GM21717 (cell line): ENCODE data around the gene LIN7B.
"Not testable (repeated sequence)": the region's sequence is repeated elsewhere in the genome, so short reads cannot be mapped to it uniquely, and the experiment has no call there.

Source experiments
- ATAC-seq: cut with Tn5 transposase; IDR thresholded peaks from one replicate; pipeline ENCODE4 v1.9.1; 2021; ENCODE audit warnings: mild to moderate bottlenecking, moderate library complexity; ENCODE audit not compliant: unreplicated experiment

The LIN7B gene, protein sequence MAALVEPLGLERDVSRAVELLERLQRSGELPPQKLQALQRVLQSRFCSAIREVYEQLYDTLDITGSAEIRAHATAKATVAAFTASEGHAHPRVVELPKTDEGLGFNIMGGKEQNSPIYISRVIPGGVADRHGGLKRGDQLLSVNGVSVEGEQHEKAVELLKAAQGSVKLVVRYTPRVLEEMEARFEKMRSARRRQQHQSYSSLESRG

DNA sequence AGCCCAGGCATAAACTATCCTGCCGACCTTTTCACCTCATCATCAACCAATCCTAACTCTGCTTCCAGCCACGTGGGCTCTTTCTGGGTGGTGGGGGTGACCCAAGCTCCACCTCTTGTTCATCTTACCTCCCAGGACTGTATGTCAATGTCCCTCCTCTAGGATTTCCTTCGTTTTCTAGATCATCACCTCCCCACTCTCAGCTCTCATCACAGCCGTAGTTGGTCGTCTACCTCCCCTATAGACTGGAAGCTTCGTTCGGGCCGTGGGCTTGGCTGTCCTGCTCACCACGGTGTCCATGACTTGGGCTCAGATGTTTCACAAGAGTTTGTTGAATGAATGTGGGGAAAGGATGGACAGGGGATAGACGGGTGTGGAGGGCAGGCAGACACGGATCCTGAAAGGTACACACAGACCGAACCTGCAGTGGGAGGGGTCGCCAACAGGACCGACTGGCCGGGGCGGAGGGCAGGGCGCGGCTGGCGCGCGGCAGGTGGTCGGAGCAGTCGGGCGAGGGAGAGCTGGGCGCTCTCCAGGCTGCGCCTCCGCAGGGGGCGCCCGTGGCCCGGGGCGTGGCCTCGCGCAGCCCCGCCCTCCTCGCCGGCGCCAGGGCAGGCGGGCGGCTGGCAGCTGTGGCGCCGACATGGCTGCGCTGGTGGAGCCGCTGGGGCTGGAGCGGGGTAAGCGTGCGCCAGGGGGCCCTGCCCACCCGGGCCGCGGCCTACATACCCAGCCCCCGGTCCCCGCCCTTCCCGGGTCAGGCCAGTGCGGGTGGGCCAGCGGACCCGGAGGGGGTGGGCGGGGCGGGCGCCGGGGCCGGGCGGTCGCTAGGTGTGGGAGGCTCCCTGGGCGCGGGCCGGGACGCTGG is at the start of gene LIN7B:
Gene LIN7B, plus strand, starts transcription at position 609 of the 868 bp plus-strand sequence. Its CDS starts 35 bp downstream, at position 644.
- no peak for ATAC-seq

DNA sequence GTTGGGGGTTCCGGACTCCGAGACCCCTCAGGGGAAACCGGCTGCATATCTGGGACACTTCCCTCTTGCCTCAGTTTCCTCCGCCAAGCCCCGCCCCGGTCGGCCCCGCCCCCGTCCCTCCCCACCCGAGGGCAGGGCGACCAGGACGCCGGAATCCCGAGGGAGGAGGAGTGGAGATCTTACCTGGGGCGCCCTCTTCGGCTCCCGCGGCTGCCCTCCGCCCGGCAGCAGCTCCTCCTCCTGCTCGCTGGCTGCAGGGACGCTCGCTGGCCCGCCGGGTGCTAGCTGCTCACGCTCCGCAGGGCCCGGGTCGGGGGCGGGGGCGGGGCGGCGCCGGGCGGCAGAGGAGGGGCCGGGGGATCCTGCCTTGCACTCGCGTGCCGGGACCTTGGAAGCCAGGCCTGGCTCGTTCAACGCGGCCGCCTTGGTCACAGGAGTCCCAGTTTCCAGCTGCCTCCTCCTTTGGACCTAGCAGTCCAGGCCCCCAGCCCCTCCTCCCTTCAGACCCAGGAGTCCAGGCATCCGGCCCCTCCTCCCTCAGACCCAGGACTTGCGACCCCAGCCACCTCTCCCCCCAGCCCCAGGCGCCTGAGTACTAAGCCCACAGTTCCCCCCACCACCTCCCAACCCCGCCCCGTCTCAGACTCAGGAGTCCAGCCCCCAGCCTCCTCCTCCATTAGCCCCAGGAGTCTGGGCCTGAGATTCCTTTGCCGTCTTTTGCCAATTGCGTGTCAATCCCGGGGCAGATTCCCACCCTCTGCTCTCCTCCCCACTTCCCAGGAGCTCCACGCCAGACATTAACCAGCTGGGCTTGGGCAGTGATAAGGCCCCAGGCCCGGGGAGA is 49.2 kb upstream of the LIN7B start, which contains the start of gene NTF4:
Gene NTF4, minus strand, starts transcription at position 51 of the 844 bp plus-strand sequence. CDS start 2,821 bp downstream, outside the sequence.
- no peak for ATAC-seq

DNA sequence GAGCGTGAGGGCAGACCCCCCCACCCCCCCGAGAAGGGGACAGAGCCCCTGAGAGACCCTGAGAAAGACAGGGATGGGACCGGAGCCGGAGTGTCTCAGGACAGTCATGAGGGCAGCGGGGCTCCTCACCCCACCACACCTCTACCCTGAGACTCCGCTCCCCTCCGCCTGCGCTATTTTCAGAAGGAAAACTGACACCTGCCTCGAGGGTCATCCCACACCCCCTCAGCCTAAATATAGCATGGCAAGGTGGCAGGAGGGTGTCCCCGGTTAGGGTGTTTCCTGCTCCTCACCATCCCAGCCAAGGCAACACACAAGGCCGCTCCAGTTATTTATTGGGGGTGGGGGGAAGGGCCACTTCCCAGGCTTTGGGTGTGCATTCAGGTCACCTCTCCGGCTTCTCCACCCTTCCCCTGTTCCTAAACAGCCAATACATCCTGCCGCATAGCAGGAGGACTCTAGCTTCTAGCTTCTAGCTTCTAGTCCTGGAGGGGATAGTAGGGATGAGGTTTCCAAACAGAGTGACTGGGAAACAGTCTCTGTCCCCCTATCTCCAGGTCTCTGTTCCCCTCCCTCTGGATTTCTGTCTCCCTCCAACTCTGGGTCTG is 48.2 kb upstream of the LIN7B start:
- no peak for ATAC-seq

DNA sequence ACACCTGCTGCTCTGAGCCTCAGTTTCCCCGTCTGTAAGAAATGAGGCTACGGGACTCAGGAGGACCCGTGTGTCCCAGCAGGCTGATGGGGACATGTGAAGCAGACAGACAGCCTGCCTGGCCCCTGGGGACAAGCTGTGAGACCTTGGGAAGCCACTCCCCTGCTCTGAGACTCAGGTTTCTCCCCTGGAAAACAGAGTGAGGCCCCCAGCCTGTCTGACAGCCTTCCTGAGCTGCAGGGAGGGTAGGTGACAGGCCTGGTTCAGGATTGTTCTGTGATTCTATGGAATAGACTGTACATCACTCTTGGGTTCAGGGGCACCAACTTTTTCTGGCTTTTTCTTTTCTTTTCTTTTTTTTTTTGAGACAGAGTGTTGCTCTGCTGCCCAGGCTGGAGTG is 46.6 kb upstream of the LIN7B start:
- no peak for ATAC-seq

DNA sequence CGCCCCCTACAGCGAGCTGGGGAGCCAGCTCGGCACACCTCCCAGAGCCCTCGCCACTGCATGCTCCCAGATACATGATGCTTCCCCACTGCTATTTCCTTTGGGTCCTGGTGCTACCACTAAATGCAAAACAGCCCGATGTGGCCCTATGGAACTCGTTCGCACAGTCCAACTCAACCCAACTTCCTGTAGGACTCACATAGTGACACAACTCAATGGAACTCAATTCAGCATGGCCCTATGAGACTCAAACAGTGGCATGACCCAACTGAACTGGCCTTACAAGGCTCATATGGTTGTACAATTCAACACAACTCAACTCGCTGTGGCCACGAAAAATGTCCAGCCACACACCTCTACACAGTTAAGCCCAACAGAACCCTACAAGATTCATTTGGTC is 45.1 kb upstream of the LIN7B start:
- no peak for ATAC-seq

DNA sequence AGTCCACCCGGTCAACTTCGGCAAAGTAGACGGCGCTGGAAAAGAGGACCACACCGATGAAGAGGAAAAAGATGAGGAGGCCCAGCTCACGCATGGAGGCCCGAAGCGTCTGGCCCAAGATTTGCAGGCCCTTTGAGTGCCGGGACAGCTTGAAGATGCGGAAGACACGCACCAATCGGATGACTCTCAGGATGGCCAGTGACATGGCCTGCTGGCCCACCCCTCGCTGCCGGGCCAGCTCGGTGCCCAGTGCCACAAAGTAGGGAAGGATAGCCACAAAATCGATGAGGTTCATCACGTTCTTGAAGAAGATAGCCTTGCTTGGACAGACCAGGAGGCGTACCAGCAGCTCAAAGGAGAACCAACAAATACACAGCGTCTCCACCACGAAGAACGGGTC is 43.8 kb upstream of the LIN7B start:
- no peak for ATAC-seq

DNA sequence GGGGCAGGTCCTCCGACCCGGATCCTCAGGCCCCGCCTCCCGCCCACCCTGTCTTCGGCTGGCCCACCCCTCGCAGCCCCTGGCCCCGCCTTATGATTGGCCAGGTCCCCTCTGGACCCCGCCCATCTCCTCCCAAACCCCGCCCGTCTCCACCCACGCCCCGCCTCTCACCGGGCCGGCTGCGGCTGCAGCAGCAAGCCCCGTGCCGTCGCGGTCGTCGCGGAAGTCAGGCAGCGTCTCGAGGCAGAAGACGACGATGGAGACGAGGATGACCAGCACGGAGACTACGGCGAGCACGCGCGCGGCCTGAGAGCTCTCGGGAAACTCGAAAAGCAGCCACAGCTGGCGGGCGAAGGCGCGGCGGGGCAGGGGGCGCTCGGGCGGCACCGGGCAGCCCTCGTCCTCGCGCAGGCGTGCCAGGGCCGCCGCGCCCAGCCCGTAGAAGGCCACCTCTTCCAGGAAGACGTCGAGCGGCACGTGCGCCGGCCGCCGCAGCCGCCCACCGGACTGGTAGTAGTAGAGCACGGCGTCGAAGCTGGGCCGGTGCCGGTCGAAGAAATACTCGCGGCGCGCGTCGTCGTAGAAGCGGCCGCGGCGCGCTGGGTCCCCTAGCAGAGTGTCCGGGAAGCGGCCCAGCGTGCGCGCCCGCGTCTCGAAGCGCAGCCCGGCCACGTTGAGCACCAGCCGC is 42.2 kb upstream of the LIN7B start:
- no peak for ATAC-seq

DNA sequence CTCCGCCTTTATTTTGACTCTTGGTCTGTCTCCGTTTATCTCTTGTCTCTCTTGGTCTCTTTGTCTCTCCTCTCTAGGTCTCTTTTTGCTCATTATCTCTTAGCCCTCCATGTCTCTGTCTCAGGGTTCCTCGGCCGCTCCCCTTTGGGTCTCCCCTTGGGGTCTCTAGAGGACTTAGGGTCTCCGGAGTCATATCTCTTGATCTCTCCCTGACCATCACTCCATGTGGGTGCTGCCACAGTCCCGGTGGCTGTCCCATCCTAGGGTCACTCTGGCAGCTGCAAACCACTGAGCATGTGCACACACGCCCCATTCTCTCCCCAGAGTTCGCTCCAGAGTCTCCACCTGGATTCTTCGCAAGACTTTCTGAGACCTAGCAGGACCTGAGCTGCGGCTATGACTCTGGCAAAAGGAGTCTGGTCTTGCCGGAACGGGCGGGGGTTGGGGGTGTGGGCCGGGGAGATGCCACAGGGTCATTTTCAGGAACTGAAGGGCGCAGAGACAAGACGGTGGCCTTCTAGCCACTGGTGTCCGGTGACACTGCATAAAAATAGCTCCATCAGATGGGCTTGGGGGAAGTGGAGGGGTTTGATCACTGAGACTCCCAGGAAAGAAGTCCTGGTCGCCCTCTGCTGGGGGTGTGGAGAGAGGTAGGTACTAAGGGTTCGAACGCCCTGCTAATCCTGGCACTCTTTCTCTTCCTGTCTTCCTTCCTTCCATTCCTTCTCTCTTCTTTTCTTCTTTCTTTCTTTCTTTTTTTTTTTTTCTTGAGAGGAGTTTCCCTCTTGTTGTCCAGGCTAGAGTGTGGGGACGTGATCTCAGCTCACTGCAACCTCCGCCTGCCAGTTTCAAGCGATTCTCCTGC is 40.4 kb upstream of the LIN7B start:
- no peak for ATAC-seq

DNA sequence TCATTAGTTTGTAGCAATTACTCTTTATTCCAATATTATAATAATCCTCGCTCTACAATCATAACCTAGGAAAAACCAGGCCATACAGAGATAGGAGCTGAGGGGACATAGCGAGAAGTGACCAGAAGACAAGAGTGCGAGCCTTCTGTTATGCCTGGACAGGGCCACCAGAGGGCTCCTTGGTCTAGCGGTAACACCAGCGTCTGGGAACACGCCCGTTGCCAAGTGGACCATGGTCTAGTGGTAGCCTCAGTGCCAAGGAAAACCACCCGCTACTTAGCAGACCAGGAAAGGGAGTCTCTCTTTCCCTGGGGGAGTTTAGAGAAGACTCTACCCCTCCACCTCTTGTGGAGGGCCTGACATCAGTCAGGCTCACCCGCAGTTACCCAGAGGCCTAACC is 39.3 kb upstream of the LIN7B start:
- ATAC-seq, result not testable (repeated sequence)

DNA sequence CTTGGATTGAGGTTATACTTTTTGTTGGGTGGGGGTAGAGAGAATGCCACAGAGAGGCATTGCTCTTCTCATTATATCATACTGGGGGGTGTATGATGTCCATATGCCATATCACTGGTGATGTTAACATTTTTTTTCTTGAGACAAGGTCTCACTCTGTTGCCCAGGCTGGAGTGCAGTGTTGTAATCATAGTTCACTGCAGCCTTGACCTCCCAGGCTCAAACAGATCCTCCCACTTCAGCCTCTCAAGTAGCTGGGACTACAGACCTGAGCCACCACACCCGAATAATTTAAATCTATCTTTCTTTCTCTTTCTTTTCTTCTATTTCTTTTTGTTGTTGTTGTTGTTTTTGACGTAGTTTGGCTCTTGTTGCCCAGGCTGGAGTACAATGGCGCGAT is 33.8 kb upstream of the LIN7B start:
- ATAC-seq, result no peak

DNA sequence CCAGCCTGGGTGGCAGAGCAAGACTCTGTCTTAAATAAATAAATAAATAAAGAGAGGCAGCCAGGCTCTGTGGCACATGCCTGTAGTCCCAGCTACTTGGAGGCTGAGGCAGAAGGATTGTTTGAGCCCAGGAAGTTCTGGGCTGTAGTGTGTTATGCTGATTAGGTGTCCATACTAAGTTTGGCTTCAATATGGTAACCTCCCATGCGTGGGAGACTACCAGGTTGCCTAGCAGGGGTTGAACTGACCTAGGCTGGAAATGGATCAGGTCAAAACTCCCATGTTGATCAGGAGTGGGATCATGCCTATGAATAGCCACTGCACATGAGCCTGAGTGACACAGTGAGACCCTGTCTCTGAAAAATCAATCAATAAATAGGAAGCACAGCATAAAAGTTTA is 32.9 kb upstream of the LIN7B start:
- ATAC-seq, result no peak

DNA sequence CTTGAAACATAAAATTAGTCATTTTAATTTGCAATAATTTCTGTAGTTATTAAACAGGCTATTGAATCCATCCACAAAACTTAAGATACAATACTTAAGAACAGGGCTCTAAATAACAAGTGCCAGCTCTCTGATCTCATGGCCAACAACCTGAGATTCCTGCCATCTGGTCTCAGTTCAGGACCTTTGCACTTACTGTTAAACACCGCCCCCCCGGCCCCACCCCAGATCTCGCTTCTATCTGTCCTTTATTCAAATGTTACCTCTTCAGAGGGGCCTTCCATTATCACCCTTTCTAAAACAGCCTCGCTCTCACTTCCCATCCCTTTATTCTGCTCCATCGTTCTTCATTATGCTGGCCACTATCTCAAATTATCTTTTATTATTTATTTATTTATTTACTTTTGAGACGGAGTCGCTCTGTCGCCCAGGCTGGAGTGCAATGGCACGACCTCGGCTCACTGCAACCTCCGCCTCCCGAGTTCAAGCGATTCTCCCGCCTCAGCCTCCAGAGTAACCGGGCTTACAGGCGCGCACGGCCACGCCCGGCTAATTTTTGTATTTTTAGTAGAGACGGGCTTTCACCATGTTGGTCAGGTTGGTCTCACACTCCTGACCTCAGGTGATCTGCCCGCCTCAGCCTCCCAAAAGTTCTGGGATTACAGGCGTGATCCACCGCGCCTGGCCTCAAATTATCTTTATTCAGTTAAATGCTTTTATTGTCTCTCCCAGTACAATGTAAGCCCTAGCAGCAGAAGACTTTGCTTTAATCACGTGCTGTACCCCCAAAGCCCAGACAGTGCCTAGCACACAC is 29.8 kb upstream of the LIN7B start:
- no peak for ATAC-seq

DNA sequence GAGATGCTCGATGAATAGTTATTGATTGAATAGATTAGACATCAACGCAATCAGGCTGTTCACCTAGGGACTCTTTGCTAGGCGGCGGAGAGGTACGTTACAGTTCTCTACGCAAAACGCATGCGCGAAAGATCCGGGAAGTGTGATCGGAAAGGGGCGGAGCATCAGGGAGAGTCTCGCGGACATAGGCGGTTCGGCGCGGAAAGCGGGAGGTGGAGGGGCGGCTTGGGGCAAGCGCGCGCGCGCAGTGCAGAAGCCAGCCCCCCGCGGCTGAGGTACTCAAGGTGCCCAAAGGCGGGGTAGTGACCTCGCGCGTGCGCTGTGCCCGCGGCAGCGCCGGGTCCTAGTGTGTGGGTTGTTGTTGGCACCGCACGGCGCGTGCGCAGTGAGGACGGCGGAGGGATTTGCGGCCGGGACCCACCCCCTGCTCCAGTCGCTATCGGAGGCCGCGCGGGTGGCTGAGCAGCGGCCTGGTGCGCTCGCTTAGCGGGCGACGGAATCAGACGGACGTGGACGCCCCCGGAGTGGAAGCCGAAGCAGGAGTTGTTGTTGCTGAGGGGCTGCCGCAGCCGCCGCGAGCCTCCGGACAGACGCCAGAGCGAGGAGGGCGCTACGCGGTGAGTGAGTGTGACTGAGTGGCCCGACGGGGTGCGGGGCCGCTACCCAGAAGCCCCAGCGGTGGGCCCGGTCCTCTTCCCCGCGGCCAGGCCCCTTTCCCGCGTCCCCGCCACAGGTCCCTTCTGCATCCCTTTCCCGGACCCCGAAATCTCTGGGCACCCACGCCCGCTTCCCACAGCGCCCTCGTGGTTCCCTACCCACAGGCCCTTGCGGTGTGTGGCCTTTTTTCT is 28.9 kb upstream of the LIN7B start, which contains the start of gene SNRNP70:
Gene SNRNP70, plus strand, starts transcription at position 432 of the 848 bp plus-strand sequence. CDS start 964 bp downstream, outside the sequence.
- ATAC-seq, result peak; percentile 69

DNA sequence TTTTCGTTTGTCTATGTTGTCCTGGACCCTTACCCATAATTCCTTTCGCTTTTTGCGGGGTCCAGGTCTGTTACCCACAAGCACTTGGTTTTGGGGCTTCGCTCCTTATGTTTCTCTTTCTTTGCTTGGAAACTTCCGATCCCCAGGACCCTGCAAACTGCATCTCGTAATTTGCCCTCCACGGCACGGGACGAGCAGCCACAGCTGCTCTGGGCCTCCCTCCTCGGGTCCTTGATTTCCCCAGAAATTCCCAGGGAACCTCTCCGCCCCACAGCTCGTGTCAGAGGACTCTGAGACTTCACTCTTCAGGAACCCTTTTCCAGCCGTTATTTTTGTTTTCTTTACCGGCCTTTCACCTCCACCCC is 28.3 kb upstream of the LIN7B start:
- peak; percentile 4 for ATAC-seq

DNA sequence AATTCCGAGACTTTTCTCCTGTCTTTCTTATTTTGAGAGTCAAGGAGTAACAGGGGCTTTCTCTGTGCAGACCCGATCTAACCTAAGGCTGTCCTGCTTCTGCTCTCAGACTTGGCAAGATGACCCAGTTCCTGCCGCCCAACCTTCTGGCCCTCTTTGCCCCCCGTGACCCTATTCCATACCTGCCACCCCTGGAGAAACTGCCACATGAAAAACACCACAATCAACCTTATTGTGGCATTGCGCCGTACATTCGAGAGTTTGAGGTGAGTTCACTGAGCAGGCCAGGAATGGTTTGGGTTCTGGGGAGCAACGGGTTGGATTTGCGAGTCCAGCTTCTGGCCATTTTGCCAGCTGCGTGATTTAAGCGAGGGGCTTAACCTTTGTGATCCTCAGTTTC is 27.9 kb upstream of the LIN7B start:
- ATAC-seq, result no peak

DNA sequence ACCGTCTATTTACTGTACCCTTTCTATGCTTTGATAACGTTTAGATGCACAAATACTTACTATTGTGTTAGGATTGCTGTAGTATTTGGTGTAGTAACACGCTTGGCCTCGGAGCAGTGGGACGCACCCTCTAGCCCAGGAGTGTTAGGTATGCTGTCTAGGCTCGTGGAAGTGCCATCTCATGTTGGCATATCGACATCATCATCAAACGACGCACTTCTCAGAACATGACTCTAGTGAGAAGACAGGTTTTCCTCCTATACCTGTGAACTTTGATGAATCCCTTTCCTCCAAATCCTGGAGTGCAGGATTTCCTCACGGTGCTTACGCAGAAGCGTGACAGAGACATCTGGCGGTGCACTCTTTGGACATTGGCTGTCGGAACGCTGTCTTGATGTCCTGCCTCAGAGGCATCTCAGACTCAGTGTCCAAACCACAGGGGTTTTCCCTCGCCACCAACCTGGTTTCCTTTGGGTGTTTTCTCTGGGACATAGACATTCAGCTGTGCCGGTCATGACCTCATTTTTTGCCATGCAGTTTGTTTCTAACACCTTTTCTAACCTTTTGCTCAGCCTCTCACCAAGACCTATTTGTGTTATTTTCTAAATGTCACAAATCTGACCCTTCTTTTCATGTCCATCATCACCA is 22.7 kb upstream of the LIN7B start:
- ATAC-seq, result no peak

DNA sequence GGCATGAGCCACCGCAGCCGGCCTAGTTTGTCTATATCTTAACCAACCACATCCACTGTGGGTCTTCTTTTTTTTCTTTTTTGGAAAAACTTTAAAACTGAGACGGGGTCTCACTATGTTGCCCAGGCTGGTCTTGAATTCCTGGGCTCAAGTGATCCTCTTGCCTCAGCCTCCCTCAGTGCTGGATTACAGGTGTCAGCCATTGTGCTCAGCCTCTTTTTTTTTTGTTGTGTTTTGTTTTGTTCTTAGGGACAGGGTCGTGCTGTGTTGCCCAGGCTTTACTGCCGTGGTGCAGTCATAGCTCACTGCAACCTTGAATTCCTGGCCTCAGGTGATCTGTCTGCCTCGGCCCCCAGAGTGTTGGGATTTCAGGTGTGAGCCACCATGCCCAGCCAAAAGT is 21.5 kb upstream of the LIN7B start:
- ATAC-seq, result no peak
